Measurements from ENCODE around the gene PTPRD. TPM values are rescaled to one million over a fixed set of nuclear protein-coding genes. Genes with fewer than 3 reads are reported as not detected.

Gene PTPRD
- total RNA-seq, 2 experiments from 2014 or later: 0.03 TPM; not detected in 1

GRCh38 chr9:8718121-8718725 is 1894.6 kb downstream of the PTPRD start:
- ChIA-PET CTCF (ENCODE audit: unreplicated experiment) (no interaction called here), POLR2A (no interaction called here)
- Histone ChIP-seq H3K9me2 (ENCODE audit: insufficient read depth, low read length) (no peaks in the 10 kb centered on the region), H3K4me3 (ENCODE audit: low read depth, low read length, poor library complexity, severe bottlenecking) (no peak overlapping the region), H2AFZ (ENCODE audit: low read length) (no peak overlapping the region), H4K20me1 (ENCODE audit: insufficient read depth, low read length) (no peaks in the 10 kb centered on the region), H3K79me2 (ENCODE audit: insufficient read depth, low read depth, low read length) (no peaks in the 10 kb centered on the region), H3K4me1 (ENCODE audit: insufficient read depth, low read length, poor library complexity, severe bottlenecking) (no peaks in the 10 kb centered on the region), H3K4me2 (ENCODE audit: low read length) (no peak overlapping the region), H3K9me3 (ENCODE audit: low read length) (no peaks in the 10 kb centered on the region), H3K36me3 (ENCODE audit: insufficient read depth, low read length) (no peaks in the 10 kb centered on the region), H3K27ac (ENCODE audit: low read depth, low read length, poor library complexity, severe bottlenecking) (no peak overlapping the region)
- TF ChIP-seq CTCF (conservative IDR thresholded peaks at IDR 0.05; ENCODE audit: low read length) (no peak), EZH2phosphoT487 (IDR thresholded peaks at IDR 0.05; ENCODE audit: borderline replicate concordance, low read depth, low read length) (no peak)
- intact Hi-C loops (cut with micrococcal nuclease; ENCODE audit: unreplicated experiment): no loop called here
- BruUV-seq (replicated peaks): no TSS peak
- DNase-seq (ENCODE audit: low spot score): no peak

GRCh38 chr9:8717146-8717545 is 1895.7 kb downstream of the PTPRD start:
- POLR2A ChIA-PET: no interaction called here
- no TSS peak for BruUV-seq (replicated peaks)
- H2AFZ ChIP-seq (ENCODE audit: low read length): no peak overlapping the region
- no peaks in the 10 kb centered on the region for H3K36me3 ChIP-seq (ENCODE audit: insufficient read depth, low read length)
- H3K9me3 ChIP-seq (ENCODE audit: low read length): no peaks in the 10 kb centered on the region
- no peak overlapping the region for H3K27ac ChIP-seq (ENCODE audit: low read depth, low read length, poor library complexity, severe bottlenecking)
- no peaks in the 10 kb centered on the region for H3K9me2 ChIP-seq (ENCODE audit: insufficient read depth, low read length)
- DNase-seq (ENCODE audit: low spot score): no peak
- H3K4me3 ChIP-seq (ENCODE audit: low read depth, low read length, poor library complexity, severe bottlenecking): no peak overlapping the region
- H3K4me2 ChIP-seq (ENCODE audit: low read length): no peak overlapping the region
- H3K79me2 ChIP-seq (ENCODE audit: insufficient read depth, low read depth, low read length): no peaks in the 10 kb centered on the region
- CTCF ChIA-PET (ENCODE audit: unreplicated experiment): no interaction called here
- no peaks in the 10 kb centered on the region for H3K4me1 ChIP-seq (ENCODE audit: insufficient read depth, low read length, poor library complexity, severe bottlenecking)
- no peaks in the 10 kb centered on the region for H4K20me1 ChIP-seq (ENCODE audit: insufficient read depth, low read length)
- TF ChIP-seq CTCF (conservative IDR thresholded peaks at IDR 0.05; ENCODE audit: low read length) (no peak), EZH2phosphoT487 (IDR thresholded peaks at IDR 0.05; ENCODE audit: borderline replicate concordance, low read depth, low read length) (no peak)
- intact Hi-C loops (cut with micrococcal nuclease; ENCODE audit: unreplicated experiment): no loop called here

GRCh38 chr9:8715788-8716187 is 1897.0 kb downstream of the PTPRD start:
- POLR2A ChIA-PET: no interaction called here
- TF ChIP-seq EZH2phosphoT487 (IDR thresholded peaks at IDR 0.05; ENCODE audit: borderline replicate concordance, low read depth, low read length) (no peak), CTCF (conservative IDR thresholded peaks at IDR 0.05; ENCODE audit: low read length) (no peak)
- H4K20me1 ChIP-seq (ENCODE audit: insufficient read depth, low read length): no peaks in the 10 kb centered on the region
- H2AFZ ChIP-seq (ENCODE audit: low read length): no peak overlapping the region
- H3K4me1 ChIP-seq (ENCODE audit: insufficient read depth, low read length, poor library complexity, severe bottlenecking): no peaks in the 10 kb centered on the region
- H3K9me2 ChIP-seq (ENCODE audit: insufficient read depth, low read length): no peaks in the 10 kb centered on the region
- H3K36me3 ChIP-seq (ENCODE audit: insufficient read depth, low read length): no peaks in the 10 kb centered on the region
- no peak for DNase-seq (ENCODE audit: low spot score)
- H3K9me3 ChIP-seq (ENCODE audit: low read length): no peaks in the 10 kb centered on the region
- no peak overlapping the region for H3K27ac ChIP-seq (ENCODE audit: low read depth, low read length, poor library complexity, severe bottlenecking)
- H3K79me2 ChIP-seq (ENCODE audit: insufficient read depth, low read depth, low read length): no peaks in the 10 kb centered on the region
- H3K4me3 ChIP-seq (ENCODE audit: low read depth, low read length, poor library complexity, severe bottlenecking): no peak overlapping the region
- intact Hi-C loops (cut with micrococcal nuclease; ENCODE audit: unreplicated experiment): no loop called here
- BruUV-seq (replicated peaks): no TSS peak
- no peak overlapping the region for H3K4me2 ChIP-seq (ENCODE audit: low read length)
- CTCF ChIA-PET (ENCODE audit: unreplicated experiment): no interaction called here

Measured in OCI-LY7 (cell line).